GM08714 (cell line): ENCODE data around the gene ZNF652.

Experiments
- H3K4me3 ChIP-seq: fragments of 200-500 bp; sonication (Bioruptor generic); 2 replicates; pipeline ENCODE4 v1.5.1; 2014; ENCODE audit warnings: mild to moderate bottlenecking, low read length, inconsistent platforms
- ZNF274 ChIP-seq: IDR thresholded peaks from 2 replicates; pipeline ENCODE4 v1.6.1; 2012; ENCODE audit warnings: mild to moderate bottlenecking, low read depth, low read length

Gene ZNF652

GRCh38 chr17:49260817-49261291 is 101.2 kb downstream of the ZNF652 start:
- no peak overlapping the region; the same call in 1 of the 2 replicates for H3K4me3 ChIP-seq
- no peak for TF ChIP-seq ZNF274

GRCh38 chr17:49260011-49260816 is 101.8 kb downstream of the ZNF652 start:
- peak overlapping the region; percentile 41; the same call in 1 of the 2 replicates for H3K4me3 ChIP-seq
- no peak for TF ChIP-seq ZNF274

- peak overlapping the region; percentile 41; the same call in 1 of the 2 replicates for H3K4me3 ChIP-seq
- no peak for TF ChIP-seq ZNF274
Measured at GRCh38 chr17:49259663-49260010, 102.4 kb downstream of the ZNF652 start.

GRCh38 chr17:49258394-49258793 is 103.7 kb downstream of the ZNF652 start:
- no peak overlapping the region for H3K4me3 ChIP-seq
- TF ChIP-seq ZNF274: no peak

GRCh38 chr17:49255125-49255524 is 106.9 kb downstream of the ZNF652 start:
- no peak overlapping the region for H3K4me3 ChIP-seq
- no peak for TF ChIP-seq ZNF274

GRCh38 chr17:49254066-49254465 is 108.0 kb downstream of the ZNF652 start:
- no peak for TF ChIP-seq ZNF274
- no peak overlapping the region for H3K4me3 ChIP-seq

- TF ChIP-seq ZNF274: no peak
- no peak overlapping the region for H3K4me3 ChIP-seq
Measured at GRCh38 chr17:49252148-49252695, 109.8 kb downstream of the ZNF652 start.

GRCh38 chr17:49249890-49250522 is 112.0 kb downstream of the ZNF652 start:
- TF ChIP-seq ZNF274: no peak

GRCh38 chr17:49249292-49249794 is 112.7 kb downstream of the ZNF652 start:
- TF ChIP-seq ZNF274: no peak
- no peak overlapping the region for H3K4me3 ChIP-seq

More at GRCh38 chr17:49249890-49250522, 112.0 kb downstream of the ZNF652 start:
- H3K4me3 ChIP-seq: no peak overlapping the region

GRCh38 chr17:49247944-49248343 is 114.1 kb downstream of the ZNF652 start:
- no peak overlapping the region for H3K4me3 ChIP-seq
- TF ChIP-seq ZNF274: no peak

- H3K4me3 ChIP-seq: no peak overlapping the region
- TF ChIP-seq ZNF274: no peak
Measured at GRCh38 chr17:49244839-49245238, 117.2 kb downstream of the ZNF652 start.
